ENCODE data around the gene KRTCAP2. TPM values are rescaled to one million over a fixed set of nuclear protein-coding genes. Genes with fewer than 3 reads are reported as not detected.

KRTCAP2 gene
- total RNA-seq, 1 donor from 2014 or later: 104 TPM

DNA sequence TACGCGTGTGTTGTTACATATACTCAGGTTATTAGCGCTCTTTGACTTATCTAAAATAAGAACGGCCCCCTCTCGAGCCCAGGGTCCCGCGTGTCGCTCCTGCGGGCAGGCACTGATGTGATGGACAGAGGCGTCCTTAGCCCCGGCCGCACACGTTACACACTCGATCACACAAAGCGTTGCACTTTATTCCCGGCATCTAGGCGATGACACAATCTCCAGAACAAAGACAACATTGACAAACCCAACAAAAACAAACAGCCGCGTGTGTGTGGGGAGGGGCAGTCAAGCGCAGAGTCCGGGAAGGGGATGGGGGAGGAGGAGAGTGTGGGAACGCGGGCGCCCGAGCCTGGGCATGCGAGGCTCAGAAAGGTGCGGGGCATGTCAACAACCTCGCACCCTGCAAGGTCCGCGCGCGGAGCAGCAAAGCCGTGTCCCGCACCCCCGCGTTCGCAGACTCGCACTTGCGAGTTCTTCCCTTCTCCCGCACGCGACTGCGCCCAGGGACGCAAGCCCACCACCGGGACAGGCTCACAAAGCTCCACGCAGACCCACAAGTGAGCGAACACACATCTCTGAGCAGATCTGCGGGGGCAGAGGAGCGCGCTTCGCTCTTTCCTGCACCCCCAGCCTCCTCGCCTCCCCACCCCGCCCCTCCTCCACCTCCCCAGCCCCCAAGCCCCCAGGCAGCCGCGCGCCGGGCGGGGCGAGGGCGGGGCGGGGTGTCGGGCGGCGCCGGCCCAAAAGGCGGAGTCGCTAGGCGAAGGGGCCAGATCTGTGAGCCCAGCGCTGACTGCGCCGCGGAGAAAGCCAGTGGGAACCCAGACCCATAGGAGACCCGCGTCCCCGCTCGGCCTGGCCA, 45.8 kb downstream of the KRTCAP2 start, which contains the start of gene EFNA1:
TSS of gene EFNA1 (plus strand) at position 772 of the 862 bp plus-strand sequence. CDS start 102 bp downstream, outside the sequence.
- Histone ChIP-seq H3K9me3 (ENCODE audit: control insufficient read depth in 3 of 3, low read length in 3 of 3) (no peaks in the 10 kb centered on the region), H3K27ac (ENCODE audit: low read depth, low read length) (peak within 1 kb of the TSS; percentile 68), H3K4me3 (ENCODE audit: low read length in 3 of 3) (peak within 1 kb of the TSS; percentile 76 to 88 (median 82)), H3K4me1 (ENCODE audit: control insufficient read depth in 3 of 3, insufficient read depth in 3 of 3, low read length in 3 of 3) (peaks cover 48 to 56% (median 53%) of the 10 kb centered on the region in 3 donors), H3K27me3 (ENCODE audit: control insufficient read depth in 3 of 3, insufficient read depth in 3 of 3, low read length in 3 of 3) (peaks cover 0 to 41% (median 39%) of the 10 kb centered on the region in 3 donors), H3K36me3 (ENCODE audit: control insufficient read depth in 3 of 3, insufficient read depth in 3 of 3, low read length in 3 of 3) (peaks cover 5 to 7% (median 6%) of the 10 kb centered on the region in 3 donors), H3K9ac (ENCODE audit: low read depth in 1 of 3, low read length in 3 of 3) (peak within 1 kb of the TSS; percentile 67 to 87 (median 85))

- H3K9ac ChIP-seq (ENCODE audit: low read depth in 1 of 3, low read length in 3 of 3): peak overlapping the region; percentile 12 to 79 (median 62)
- peaks cover 48 to 52% (median 48%) of the 10 kb centered on the region in 3 donors for H3K4me1 ChIP-seq (ENCODE audit: control insufficient read depth in 3 of 3, insufficient read depth in 3 of 3, low read length in 3 of 3)
- H3K27me3 ChIP-seq (ENCODE audit: control insufficient read depth in 3 of 3, insufficient read depth in 3 of 3, low read length in 3 of 3): peaks cover 0 to 41% (median 39%) of the 10 kb centered on the region in 3 donors
- H3K27ac ChIP-seq (ENCODE audit: low read depth, low read length): peak overlapping the region; percentile 60
- peaks cover 2 to 4% (median 2%) of the 10 kb centered on the region in 3 donors for H3K36me3 ChIP-seq (ENCODE audit: control insufficient read depth in 3 of 3, insufficient read depth in 3 of 3, low read length in 3 of 3)
- H3K9me3 ChIP-seq (ENCODE audit: control insufficient read depth in 3 of 3, low read length in 3 of 3): no peaks in the 10 kb centered on the region
- peak overlapping the region; percentile 68 to 80 (median 73) for H3K4me3 ChIP-seq (ENCODE audit: low read length in 3 of 3)
Measured at GRCh38 chr1:155126556-155127104, 46.5 kb downstream of the KRTCAP2 start.

DNA sequence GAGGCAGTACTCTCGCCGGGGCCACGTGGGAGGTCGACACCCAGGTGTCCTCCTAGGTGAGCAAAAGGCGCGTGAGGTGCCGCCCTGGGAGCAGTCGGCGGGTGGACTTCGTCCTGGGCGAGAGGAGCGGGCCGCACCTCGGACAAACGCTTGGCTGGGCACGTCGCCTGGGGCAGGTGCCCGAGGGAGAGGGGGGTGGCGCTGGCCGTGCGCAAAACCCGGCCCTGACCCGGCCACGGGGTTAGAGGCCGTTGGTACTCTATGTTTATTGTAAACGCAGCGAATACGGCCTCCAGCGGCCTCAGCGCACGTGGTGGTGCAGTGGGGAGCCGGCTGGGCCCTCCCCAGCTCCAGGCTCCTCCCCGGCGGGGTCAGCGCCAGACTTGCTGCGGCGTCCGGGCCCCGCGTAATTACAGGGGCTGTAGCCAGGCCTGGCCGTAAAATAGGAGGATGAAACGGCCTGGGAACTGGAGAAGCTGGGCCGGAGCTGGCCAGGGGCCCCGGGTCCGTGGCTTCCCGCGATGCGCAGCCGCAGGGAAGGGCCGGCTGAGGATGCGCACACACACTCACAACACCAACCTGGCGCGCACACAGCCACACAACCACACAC, 47.1 kb downstream of the KRTCAP2 start:
- Histone ChIP-seq H3K36me3 (ENCODE audit: control insufficient read depth in 3 of 3, insufficient read depth in 3 of 3, low read length in 3 of 3) (peaks cover 0 to under 1% (median 0%) of the 10 kb centered on the region in 3 donors), H3K27ac (ENCODE audit: low read depth, low read length) (peak overlapping the region; percentile 60), H3K4me3 (ENCODE audit: low read length in 3 of 3) (peak overlapping the region; percentile 45 to 73 (median 63)), H3K9me3 (ENCODE audit: control insufficient read depth in 3 of 3, low read length in 3 of 3) (no peaks in the 10 kb centered on the region), H3K4me1 (ENCODE audit: control insufficient read depth in 3 of 3, insufficient read depth in 3 of 3, low read length in 3 of 3) (peaks cover 43 to 47% (median 45%) of the 10 kb centered on the region in 3 donors), H3K9ac (ENCODE audit: low read depth in 1 of 3, low read length in 3 of 3) (peak overlapping the region in 2 of 3 donors; percentile 12 to 79), H3K27me3 (ENCODE audit: control insufficient read depth in 3 of 3, insufficient read depth in 3 of 3, low read length in 3 of 3) (peaks cover 0 to 41% (median 39%) of the 10 kb centered on the region in 3 donors)

GRCh38 chr1:155125511-155125945, 47.6 kb downstream of the KRTCAP2 start:
- Histone ChIP-seq H3K27me3 (ENCODE audit: control insufficient read depth in 3 of 3, insufficient read depth in 3 of 3, low read length in 3 of 3) (peaks cover 0 to 41% (median 39%) of the 10 kb centered on the region in 3 donors), H3K4me1 (ENCODE audit: control insufficient read depth in 3 of 3, insufficient read depth in 3 of 3, low read length in 3 of 3) (peaks cover 38 to 45% (median 45%) of the 10 kb centered on the region in 3 donors), H3K9me3 (ENCODE audit: control insufficient read depth in 3 of 3, low read length in 3 of 3) (no peaks in the 10 kb centered on the region), H3K4me3 (ENCODE audit: low read length in 3 of 3) (no peak overlapping the region), H3K27ac (ENCODE audit: low read depth, low read length) (no peak overlapping the region), H3K36me3 (ENCODE audit: control insufficient read depth in 3 of 3, insufficient read depth in 3 of 3, low read length in 3 of 3) (no peaks in the 10 kb centered on the region), H3K9ac (ENCODE audit: low read depth in 1 of 3, low read length in 3 of 3) (no peak overlapping the region)

GRCh38 chr1:155124503-155125463, 48.3 kb downstream of the KRTCAP2 start:
- no peaks in the 10 kb centered on the region for H3K36me3 ChIP-seq (ENCODE audit: control insufficient read depth in 3 of 3, insufficient read depth in 3 of 3, low read length in 3 of 3)
- H3K27me3 ChIP-seq (ENCODE audit: control insufficient read depth in 3 of 3, insufficient read depth in 3 of 3, low read length in 3 of 3): peaks cover 0 to 39% (median 37%) of the 10 kb centered on the region in 3 donors
- peaks cover 32 to 41% (median 41%) of the 10 kb centered on the region in 3 donors for H3K4me1 ChIP-seq (ENCODE audit: control insufficient read depth in 3 of 3, insufficient read depth in 3 of 3, low read length in 3 of 3)
- H3K27ac ChIP-seq (ENCODE audit: low read depth, low read length): no peak overlapping the region
- H3K9ac ChIP-seq (ENCODE audit: low read depth in 1 of 3, low read length in 3 of 3): no peak overlapping the region
- H3K9me3 ChIP-seq (ENCODE audit: control insufficient read depth in 3 of 3, low read length in 3 of 3): no peaks in the 10 kb centered on the region
- H3K4me3 ChIP-seq (ENCODE audit: low read length in 3 of 3): no peak overlapping the region

GRCh38 chr1:155123801-155124200, 49.3 kb downstream of the KRTCAP2 start:
- no peaks in the 10 kb centered on the region for H3K9me3 ChIP-seq (ENCODE audit: control insufficient read depth in 3 of 3, low read length in 3 of 3)
- no peak overlapping the region for H3K9ac ChIP-seq (ENCODE audit: low read depth in 1 of 3, low read length in 3 of 3)
- peaks cover 23 to 32% (median 31%) of the 10 kb centered on the region in 3 donors for H3K4me1 ChIP-seq (ENCODE audit: control insufficient read depth in 3 of 3, insufficient read depth in 3 of 3, low read length in 3 of 3)
- H3K27ac ChIP-seq (ENCODE audit: low read depth, low read length): no peak overlapping the region
- no peaks in the 10 kb centered on the region for H3K36me3 ChIP-seq (ENCODE audit: control insufficient read depth in 3 of 3, insufficient read depth in 3 of 3, low read length in 3 of 3)
- H3K4me3 ChIP-seq (ENCODE audit: low read length in 3 of 3): no peak overlapping the region
- H3K27me3 ChIP-seq (ENCODE audit: control insufficient read depth in 3 of 3, insufficient read depth in 3 of 3, low read length in 3 of 3): peaks cover 0 to 29% (median 27%) of the 10 kb centered on the region in 3 donors

DNA sequence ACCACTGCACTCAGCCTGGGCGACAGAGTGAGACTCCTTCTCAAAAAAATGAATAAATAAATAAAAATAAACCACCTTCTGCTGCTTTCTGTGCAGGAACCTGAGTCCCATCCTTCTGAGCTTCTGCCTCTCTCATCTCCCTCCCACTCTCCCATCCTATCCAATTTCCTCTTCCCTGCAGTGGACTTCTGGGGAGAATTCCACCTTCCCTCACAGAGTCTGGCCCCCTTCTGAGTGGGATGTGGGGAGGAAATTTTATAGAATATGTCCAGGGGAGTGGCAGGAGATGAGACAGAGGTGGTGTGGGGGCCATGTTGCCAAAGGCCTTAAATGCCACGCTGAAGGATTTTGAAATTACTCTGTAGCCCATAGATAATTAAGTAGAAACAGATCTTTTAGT, 50.8 kb downstream of the KRTCAP2 start:
- H3K9me3 ChIP-seq (ENCODE audit: control insufficient read depth in 3 of 3, low read length in 3 of 3): no peaks in the 10 kb centered on the region
- H3K27me3 ChIP-seq (ENCODE audit: control insufficient read depth in 3 of 3, insufficient read depth in 3 of 3, low read length in 3 of 3): peaks cover 3 to 18% (median 17%) of the 10 kb centered on the region in 3 donors
- no peaks in the 10 kb centered on the region for H3K36me3 ChIP-seq (ENCODE audit: control insufficient read depth in 3 of 3, insufficient read depth in 3 of 3, low read length in 3 of 3)

GRCh38 chr1:155121249-155121648, 51.9 kb downstream of the KRTCAP2 start:
- H3K36me3 ChIP-seq (ENCODE audit: control insufficient read depth in 3 of 3, insufficient read depth in 3 of 3, low read length in 3 of 3): no peaks in the 10 kb centered on the region
- H3K27ac ChIP-seq (ENCODE audit: low read depth, low read length): no peak overlapping the region
- no peak overlapping the region for H3K4me3 ChIP-seq (ENCODE audit: low read length in 3 of 3)
- no peaks in the 10 kb centered on the region for H3K9me3 ChIP-seq (ENCODE audit: control insufficient read depth in 3 of 3, low read length in 3 of 3)
- H3K9ac ChIP-seq (ENCODE audit: low read depth in 1 of 3, low read length in 3 of 3): no peak overlapping the region
- H3K4me1 ChIP-seq (ENCODE audit: control insufficient read depth in 3 of 3, insufficient read depth in 3 of 3, low read length in 3 of 3): peaks cover under 1 to 9% (median 8%) of the 10 kb centered on the region in 3 donors
- peaks cover 7 to 13% (median 10%) of the 10 kb centered on the region in 3 donors for H3K27me3 ChIP-seq (ENCODE audit: control insufficient read depth in 3 of 3, insufficient read depth in 3 of 3, low read length in 3 of 3)

More for the DNA sequence above, 50.8 kb downstream of the KRTCAP2 start:
- Histone ChIP-seq H3K4me3 (ENCODE audit: low read length in 3 of 3) (no peak overlapping the region), H3K27ac (ENCODE audit: low read depth, low read length) (no peak overlapping the region), H3K9ac (ENCODE audit: low read depth in 1 of 3, low read length in 3 of 3) (no peak overlapping the region), H3K4me1 (ENCODE audit: control insufficient read depth in 3 of 3, insufficient read depth in 3 of 3, low read length in 3 of 3) (peaks cover 11 to 19% (median 18%) of the 10 kb centered on the region in 3 donors)

DNA sequence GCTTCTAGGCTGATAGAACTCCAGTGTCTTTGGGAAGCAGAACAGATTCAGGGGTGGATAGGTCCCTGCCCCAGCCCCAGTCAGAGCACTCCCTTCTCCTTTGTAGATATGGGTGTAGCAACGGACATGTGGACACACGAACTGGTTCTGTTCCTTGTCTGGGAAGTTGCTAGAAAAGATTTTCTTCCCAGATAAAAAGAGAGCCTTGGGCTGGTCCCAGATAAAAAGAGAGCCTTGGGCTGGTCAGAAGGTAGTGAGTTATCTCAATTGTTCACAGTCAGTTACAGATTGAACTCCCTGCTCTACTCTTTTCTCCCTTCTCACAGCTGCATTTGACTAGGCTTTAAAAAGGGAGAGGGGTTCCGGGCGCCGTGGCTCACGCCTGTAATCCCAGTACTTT, 52.9 kb downstream of the KRTCAP2 start:
- Histone ChIP-seq H3K4me3 (ENCODE audit: low read length in 3 of 3) (no peak overlapping the region), H3K36me3 (ENCODE audit: control insufficient read depth in 3 of 3, insufficient read depth in 3 of 3, low read length in 3 of 3) (no peaks in the 10 kb centered on the region), H3K27ac (ENCODE audit: low read depth, low read length) (no peak overlapping the region), H3K27me3 (ENCODE audit: control insufficient read depth in 3 of 3, insufficient read depth in 3 of 3, low read length in 3 of 3) (peaks cover 7 to 12% (median 9%) of the 10 kb centered on the region in 3 donors), H3K4me1 (ENCODE audit: control insufficient read depth in 3 of 3, insufficient read depth in 3 of 3, low read length in 3 of 3) (peaks cover 0 to under 1% (median 0%) of the 10 kb centered on the region in 3 donors), H3K9ac (ENCODE audit: low read depth in 1 of 3, low read length in 3 of 3) (no peak overlapping the region), H3K9me3 (ENCODE audit: control insufficient read depth in 3 of 3, low read length in 3 of 3) (no peaks in the 10 kb centered on the region)

Data from skeletal muscle tissue (tissue), 4 donors.